ENCODE measurements around the gene PIN4. TPM values are rescaled to one million over a fixed set of nuclear protein-coding genes. Genes with fewer than 3 reads are reported as not detected.
"Not testable (repeated sequence)": the region's sequence is repeated elsewhere in the genome, so short reads cannot be mapped to it uniquely, and the experiment has no call there.

PIN4 gene
- polyA plus RNA-seq, 1 donor = 26.2 TPM

GRCh38 chrX:72202792-72203401 lies 21.3 kb downstream of the PIN4 start:
- no peak for DNase-seq

GRCh38 chrX:72203421-72203820 lies 21.9 kb downstream of the PIN4 start:
- DNase-seq = no peak

GRCh38 chrX:72205706-72206105 lies 24.1 kb downstream of the PIN4 start:
- DNase-seq = peak; percentile 18

- DNase-seq = peak; percentile 32
These were observed 25.8 kb downstream of the PIN4 start for GRCh38 chrX:72207366-72207765.

- peak; percentile 51 for DNase-seq
These were observed 26.7 kb downstream of the PIN4 start for GRCh38 chrX:72208126-72208800.

- DNase-seq = no peak
These were observed 35.4 kb downstream of the PIN4 start for GRCh38 chrX:72216973-72217372.

- DNase-seq = not testable (repeated sequence)
These were observed 38.8 kb downstream of the PIN4 start for GRCh38 chrX:72220375-72220774.

GRCh38 chrX:72230290-72230689 lies 48.7 kb downstream of the PIN4 start:
- no peak for DNase-seq

- DNase-seq = no peak
These were observed 55.3 kb downstream of the PIN4 start for GRCh38 chrX:72236841-72237240.

- DNase-seq = no peak
These were observed 56.6 kb downstream of the PIN4 start for GRCh38 chrX:72238183-72238582.

- peak; percentile 92 for DNase-seq
These were observed 57.3 kb downstream of the PIN4 start, which contains the start of gene ERCC6L for GRCh38 chrX:72238721-72239475. ERCC6L (minus strand) TSS chrX:72239027; CDS start chrX:72238911, 116 bp downstream.

- DNase-seq = no peak
These were observed 59.4 kb downstream of the PIN4 start for GRCh38 chrX:72240976-72241375.

- no peak for DNase-seq
These were observed 61.9 kb downstream of the PIN4 start for GRCh38 chrX:72243472-72243871.

- DNase-seq = no peak
These were observed 64.0 kb downstream of the PIN4 start for GRCh38 chrX:72245461-72246089.

GRCh38 chrX:72247206-72247942 lies 65.8 kb downstream of the PIN4 start:
- no peak for DNase-seq

Other genes starting within 250 kb of the PIN4 start
- gene RTL5, start 49.8 kb upstream of the PIN4 start, polyA plus RNA-seq (ENCODE audit: insufficient read length) = 10.3 TPM
- gene ERCC6L, start 57.3 kb downstream of the PIN4 start, polyA plus RNA-seq (ENCODE audit: insufficient read length) = 1.6 TPM
- 1,768 TPM for gene RPS4X, start 95.5 kb downstream of the PIN4 start, polyA plus RNA-seq (ENCODE audit: insufficient read length)
- 13.1 TPM for gene CITED1, start 124.2 kb downstream of the PIN4 start, polyA plus RNA-seq (ENCODE audit: insufficient read length)

Data from hindlimb muscle (tissue), 1 donor.